ENCODE data around the gene CORO7. TPM values are rescaled to one million over a fixed set of nuclear protein-coding genes. Genes with fewer than 3 reads are reported as not detected.

The CORO7 gene
- total RNA-seq, 1 experiment from 2014 or later: 42.1 TPM

- no peaks in the 10 kb centered on the region for H3K9me2 ChIP-seq (ENCODE audit: insufficient read depth)
- H3K27ac ChIP-seq: no peak overlapping the region
- H3K27me3 ChIP-seq (ENCODE audit: insufficient read depth, low read depth): no peaks in the 10 kb centered on the region
- H3K79me2 ChIP-seq (ENCODE audit: low read depth): no peaks in the 10 kb centered on the region
- H3K4me1 ChIP-seq (replicated peaks; ENCODE audit: insufficient read depth): no peaks in the 10 kb centered on the region
- no TSS peak for BruUV-seq (replicated peaks)
- peak in 1 of 2 experiments; percentile 85 for DNase-seq
- intact Hi-C loops (cut with micrococcal nuclease; ENCODE audit: unreplicated experiment): loop anchor here (1.0 to 2.0 kb wide), 4 partner anchors 22 to 348 kb away; no protein-coding TSS in a partner anchor
- ChIA-PET CTCF (interaction anchor here (0.7 to 1.4 kb wide), 4 partner anchors 21 to 130 kb away, joined by 3 to 5 read pairs (median 5); no protein-coding TSS in a partner anchor), POLR2A (ENCODE audit: unreplicated experiment) (no interaction called here)
- no peaks in the 10 kb centered on the region for H3K9me3 ChIP-seq (ENCODE audit: insufficient read depth, low read depth)
- H3K4me2 ChIP-seq: no peak overlapping the region
- no peak overlapping the region for H2AFZ ChIP-seq
- TF ChIP-seq EZH2 (IDR thresholded peaks at IDR 0.05; ENCODE audit: low read depth) (no peak), CTCF (conservative IDR thresholded peaks at IDR 0.05) (peak; percentile 96)
- no peaks in the 10 kb centered on the region for H3K36me3 ChIP-seq (ENCODE audit: low read depth)
- H4K20me1 ChIP-seq (ENCODE audit: insufficient read depth): peaks cover 18% of the 10 kb centered on the region
- no peak overlapping the region for H3K4me3 ChIP-seq
- H3F3A ChIP-seq (ENCODE audit: insufficient read depth, low read depth): peaks cover 7% of the 10 kb centered on the region; the same call in 1 of the 2 replicates
These were observed 86.0 kb downstream of the CORO7 start for GRCh38 chr16:4330277-4330874.

DNA sequence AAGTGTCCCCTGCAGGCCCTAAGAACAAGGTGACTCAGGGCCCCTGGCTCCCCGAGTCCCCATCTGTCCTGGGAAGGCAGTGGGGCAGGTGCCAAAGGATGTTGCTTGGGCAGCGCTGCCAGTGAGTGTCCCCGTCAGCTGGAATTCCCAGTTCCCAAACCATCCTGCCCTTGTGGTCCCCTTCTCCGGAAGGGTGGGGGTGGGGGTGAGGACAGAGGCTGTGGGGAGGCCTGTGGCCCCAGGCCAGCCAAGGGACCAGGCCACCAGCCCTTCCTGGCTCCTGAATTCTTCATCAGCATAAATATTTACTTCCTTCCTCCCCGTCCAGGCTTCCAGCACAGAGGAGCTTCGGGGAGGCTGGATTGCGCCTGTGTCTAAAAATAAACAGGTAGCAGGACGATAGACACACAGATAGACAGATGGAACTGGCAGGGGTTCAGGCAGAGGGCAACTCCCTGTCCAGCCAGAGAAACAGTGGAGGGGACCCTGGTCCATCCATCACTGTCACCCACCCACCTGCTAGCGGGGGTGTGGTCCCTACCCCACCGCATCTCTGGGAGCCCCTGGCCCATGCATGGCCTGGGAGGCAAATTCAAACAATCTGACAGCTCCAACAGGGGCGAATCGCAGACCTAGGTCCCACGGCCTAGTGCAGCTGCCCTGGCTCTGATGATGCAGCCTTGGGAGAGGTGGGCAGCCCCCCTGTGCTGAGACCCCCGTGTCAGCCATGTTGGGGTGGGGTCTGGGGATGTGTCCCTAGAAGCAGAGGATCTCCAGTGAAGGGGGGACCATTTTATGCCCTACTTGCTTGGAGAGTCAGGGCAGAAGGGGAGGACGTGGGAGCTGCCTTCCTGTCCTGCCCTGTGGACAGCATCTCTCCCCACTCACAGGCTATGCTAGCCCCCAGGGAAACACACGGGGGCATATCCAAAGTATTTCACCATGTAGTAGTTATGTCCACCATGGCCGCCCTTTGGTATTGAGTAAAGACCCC is 87.3 kb downstream of the CORO7 start:
- Histone ChIP-seq H2AFZ (no peak overlapping the region), H3K4me1 (replicated peaks; ENCODE audit: insufficient read depth) (no peaks in the 10 kb centered on the region), H3K4me3 (no peak overlapping the region), H3K79me2 (ENCODE audit: low read depth) (no peaks in the 10 kb centered on the region), H3K4me2 (no peak overlapping the region), H3K27me3 (ENCODE audit: insufficient read depth, low read depth) (no peaks in the 10 kb centered on the region), H3K36me3 (ENCODE audit: low read depth) (no peaks in the 10 kb centered on the region), H3F3A (ENCODE audit: insufficient read depth, low read depth) (peaks cover 7% of the 10 kb centered on the region; the same call in 1 of the 2 replicates), H3K9me2 (ENCODE audit: insufficient read depth) (no peaks in the 10 kb centered on the region), H4K20me1 (ENCODE audit: insufficient read depth) (peaks cover 26% of the 10 kb centered on the region), H3K27ac (no peak overlapping the region), H3K9me3 (ENCODE audit: insufficient read depth, low read depth) (no peaks in the 10 kb centered on the region)
- no TSS peak for BruUV-seq (replicated peaks)
- CTCF ChIA-PET: interaction anchor here (0.6 to 1.6 kb wide), 5 partner anchors 19 to 346 kb away, joined by 3 to 10 read pairs (median 5); no protein-coding TSS in a partner anchor
- no peak for TF ChIP-seq CTCF (conservative IDR thresholded peaks at IDR 0.05)
- TF ChIP-seq EZH2 (IDR thresholded peaks at IDR 0.05; ENCODE audit: low read depth): no peak
- intact Hi-C loops (cut with micrococcal nuclease; ENCODE audit: unreplicated experiment): no loop called here
- DNase-seq: no peak
- POLR2A ChIA-PET (ENCODE audit: unreplicated experiment): no interaction called here

GRCh38 chr16:4328046-4328781 is 88.2 kb downstream of the CORO7 start:
- peak in 1 of 2 experiments; percentile 6 for DNase-seq
- no TSS peak for BruUV-seq (replicated peaks)
- CTCF ChIA-PET: interaction anchor here (0.6 to 1.6 kb wide), 2 partner anchors 39 to 340 kb away, joined by 3 to 10 read pairs; no protein-coding TSS in a partner anchor
- no peaks in the 10 kb centered on the region for H3K9me2 ChIP-seq (ENCODE audit: insufficient read depth)
- H3K4me3 ChIP-seq: no peak overlapping the region
- H3K36me3 ChIP-seq (ENCODE audit: low read depth): no peaks in the 10 kb centered on the region
- H3K4me2 ChIP-seq: no peak overlapping the region
- H2AFZ ChIP-seq: no peak overlapping the region
- no peaks in the 10 kb centered on the region for H3K4me1 ChIP-seq (replicated peaks; ENCODE audit: insufficient read depth)
- H3F3A ChIP-seq (ENCODE audit: insufficient read depth, low read depth): peaks cover 7% of the 10 kb centered on the region; the same call in 1 of the 2 replicates
- no peaks in the 10 kb centered on the region for H3K27me3 ChIP-seq (ENCODE audit: insufficient read depth, low read depth)
- intact Hi-C loops (cut with micrococcal nuclease; ENCODE audit: unreplicated experiment): no loop called here
- no peaks in the 10 kb centered on the region for H3K79me2 ChIP-seq (ENCODE audit: low read depth)
- H3K9me3 ChIP-seq (ENCODE audit: insufficient read depth, low read depth): no peaks in the 10 kb centered on the region
- H3K27ac ChIP-seq: no peak overlapping the region
- TF ChIP-seq CTCF (conservative IDR thresholded peaks at IDR 0.05) (no peak), EZH2 (IDR thresholded peaks at IDR 0.05; ENCODE audit: low read depth) (no peak)
- H4K20me1 ChIP-seq (ENCODE audit: insufficient read depth): peaks cover 25% of the 10 kb centered on the region
- POLR2A ChIA-PET (ENCODE audit: unreplicated experiment): no interaction called here

All from PC-9 (cell line).